Esophagus muscularis mucosa (tissue), 4 donors: Measurements from ENCODE around the gene ATP10A.

Experiments used
- CTCF ChIP-seq, 3 experiments: fragments of 200-600 bp in 2 of 3; fragments of 450-650 bp in 1 of 3; sonication (generic) in 2 of 3; IDR thresholded peaks; one replicate each; pipeline ENCODE4 v1.5.1; 2017 to 2019; ENCODE audit warnings: antibody characterized with exemption in 3 of 3, mild to moderate bottlenecking in 2 of 3, moderate library complexity in 1 of 3
- EP300 ChIP-seq: sonication (generic); formaldehyde crosslinking; IDR thresholded peaks from one replicate; pipeline ENCODE4 v1.6.1; 2017; ENCODE audit warnings: antibody characterized with exemption
- POLR2A ChIP-seq: fragments of 450-650 bp; IDR thresholded peaks from one replicate; pipeline ENCODE4 v1.6.1; 2017; ENCODE audit warnings: antibody characterized with exemption, moderate library complexity, mild to moderate bottlenecking, low read depth
- POLR2AphosphoS5 ChIP-seq, 2 donors: sonication (generic); formaldehyde crosslinking; IDR thresholded peaks; one replicate each; pipeline ENCODE4 v1.6.1; 2017; ENCODE audit warnings: antibody characterized with exemption in 2 of 2

- TF ChIP-seq CTCF (IDR thresholded peaks at IDR 0.05): no peak
- no peak for TF ChIP-seq POLR2AphosphoS5 (IDR thresholded peaks at IDR 0.05)
- no peak for TF ChIP-seq POLR2A
- no peak for TF ChIP-seq EP300
Measured at GRCh38 chr15:25825207-25825606, 37.9 kb downstream of the ATP10A start.
